ENCODE results near the gene MYO10. TPM values are rescaled to one million over a fixed set of nuclear protein-coding genes. Genes with fewer than 3 reads are reported as not detected.

Gene MYO10
- total and polyA plus RNA-seq, 2 donors (not counting 3 experiments of a cell fraction or from before 2014, with no cell fraction given): 36.0 to 148 TPM

- H3K4me2 ChIP-seq (ENCODE audit: insufficient read depth, low read length): no peak overlapping the region
- H3K9me3 ChIP-seq (replicated peaks; ENCODE audit: control insufficient read depth, insufficient read depth, low read length): no peaks in the 10 kb centered on the region
- H3K4me1 ChIP-seq (ENCODE audit: control insufficient read depth, extremely low read depth, insufficient read depth, low read length): peaks cover 3% of the 10 kb centered on the region
- H3K9ac ChIP-seq (replicated peaks; ENCODE audit: extremely low read depth, insufficient read depth, low read length): no peak overlapping the region
- POLR2A ChIA-PET: no interaction called here
- DNase-seq (ENCODE audit: low read depth, low spot score): no peak
- H3K27me3 ChIP-seq (ENCODE audit: control insufficient read depth in 2 of 2, insufficient read depth in 2 of 2, low read length in 2 of 2): no peaks in the 10 kb centered on the region
- no peak overlapping the region for H2AFZ ChIP-seq (ENCODE audit: low read depth, low read length)
- CTCF ChIA-PET: interaction anchor here (2.1 kb wide), 1 partner anchor 335 kb away, joined by 5 read pairs; no protein-coding TSS in a partner anchor
- intact Hi-C loops (cut with micrococcal nuclease) (no loop called here), dilution Hi-C loops (cut with MboI; ENCODE audit: extremely low pct_ligation_motif_present, low sequenced_read_pairs) (loop anchor here (25.0 kb wide), 1 partner anchor 389 kb away; no protein-coding TSS in a partner anchor)
- no peak overlapping the region for H3K27ac ChIP-seq (ENCODE audit: insufficient read depth, low read depth, low read length)
- no peak overlapping the region for H3K4me3 ChIP-seq (replicated peaks in 1 of 3; ENCODE audit: insufficient read depth in 1 of 3, low read depth in 1 of 3, low read length in 3 of 3)
- peaks cover 0 to under 1% of the 10 kb centered on the region in 2 experiments for H3K36me3 ChIP-seq (ENCODE audit: control insufficient read depth in 2 of 2, extremely low read depth in 1 of 2, insufficient read depth in 2 of 2, low read length in 2 of 2)
- TF ChIP-seq GATA2 (IDR thresholded peaks at IDR 0.05; ENCODE audit: insufficient read depth, insufficient read length, low read depth, low read length): no peak
- no peak for TF ChIP-seq MAX (IDR thresholded peaks at IDR 0.05; ENCODE audit: insufficient read depth, insufficient read length)
- TF ChIP-seq MYC (IDR thresholded peaks at IDR 0.05; ENCODE audit: low read depth, low read length): no peak
- no peak for TF ChIP-seq JUN (IDR thresholded peaks at IDR 0.05; ENCODE audit: borderline replicate concordance, insufficient read depth, insufficient read length, low read depth)
- no peak for TF ChIP-seq CTCF (IDR thresholded peaks at IDR 0.05; ENCODE audit: extremely low read depth in 1 of 2, insufficient read depth in 1 of 2, low read depth in 1 of 2, low read length in 2 of 2)
- no peak for TF ChIP-seq POLR2A (IDR thresholded peaks at IDR 0.05; ENCODE audit: low read depth, low read length)
- TF ChIP-seq EZH2 (IDR thresholded peaks at IDR 0.05; ENCODE audit: borderline replicate concordance, low read depth, low read length, severe bottlenecking): no peak
- TF ChIP-seq POLR2AphosphoS5 (IDR thresholded peaks at IDR 0.05; ENCODE audit: insufficient read depth, low read depth, low read length): no peak
- TF ChIP-seq FOS (IDR thresholded peaks at IDR 0.05; ENCODE audit: borderline replicate concordance, insufficient read depth, low read length): no peak
- peaks cover 6% of the 10 kb centered on the region for H4K20me1 ChIP-seq (replicated peaks; ENCODE audit: control insufficient read depth, extremely low read depth, insufficient read depth, low read length)
- H3K79me2 ChIP-seq (ENCODE audit: control insufficient read depth, insufficient read depth, low read length): peaks cover 81% of the 10 kb centered on the region
- BruUV-seq (replicated peaks): no TSS peak
- H3K9me1 ChIP-seq (replicated peaks; ENCODE audit: control insufficient read depth, extremely low read depth, insufficient read depth, low read length): no peaks in the 10 kb centered on the region
- no peak for FAIRE-seq
Measured at GRCh38 chr5:16797951-16798350, 138.1 kb downstream of the MYO10 start.
